ENCODE measurements around the gene HDAC11. TPM values are rescaled to one million over a fixed set of nuclear protein-coding genes. Genes with fewer than 3 reads are reported as not detected.

HDAC11 gene
- total RNA-seq, 1 donor from 2014 or later = 10.2 TPM

DNA sequence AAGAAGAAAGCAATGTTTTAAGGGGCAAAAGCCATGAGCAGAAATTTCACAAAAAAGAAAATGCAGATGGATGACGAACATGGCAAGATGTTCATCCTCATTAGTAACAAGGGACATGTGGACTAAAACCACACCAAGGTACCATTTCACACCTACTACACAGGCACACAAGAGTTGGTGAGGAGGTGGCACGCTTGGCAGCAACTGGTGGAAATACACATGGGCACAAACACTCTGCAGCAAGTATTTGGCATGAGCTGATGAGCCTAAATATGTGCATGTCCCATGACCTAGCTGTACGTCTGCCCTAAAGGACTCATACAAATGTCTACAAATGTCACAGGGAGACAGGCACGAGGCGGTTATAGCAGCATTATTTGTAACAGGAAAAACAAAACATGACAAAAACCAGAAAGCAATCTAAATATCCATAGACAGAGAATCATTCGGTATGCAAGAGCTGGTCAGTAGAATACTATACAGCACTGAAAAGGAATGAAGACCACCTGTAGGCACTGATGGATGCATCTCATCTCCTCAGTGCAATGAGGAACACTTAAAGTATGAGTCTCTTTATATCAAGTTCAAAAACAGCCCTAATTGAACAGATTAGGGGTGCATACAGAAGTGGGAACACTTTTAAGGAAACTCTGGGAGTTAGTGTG lies 57.3 kb downstream of the HDAC11 start:
- no peak for DNase-seq (ENCODE audit: low spot score in 2 of 2)
- FAIRE-seq = no peak

DNA sequence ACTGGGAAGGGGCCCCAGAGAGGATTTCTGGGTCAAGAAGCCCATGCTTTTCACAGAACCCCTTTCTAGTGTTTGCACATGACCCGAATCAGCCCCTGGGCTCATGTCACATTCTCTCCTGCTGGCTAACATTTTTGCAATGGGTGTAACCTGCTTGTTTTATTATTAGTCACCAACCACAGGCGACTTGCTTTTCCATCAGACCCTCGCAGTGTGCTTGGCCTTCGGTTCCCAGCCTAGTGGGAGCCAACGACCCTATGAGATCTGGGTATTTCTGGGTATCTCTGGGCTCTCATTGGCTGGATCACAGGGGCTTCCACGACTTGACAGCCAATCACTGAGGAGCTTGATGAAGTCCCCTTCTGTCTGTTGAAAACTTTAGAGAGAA lies 57.8 kb downstream of the HDAC11 start:
- no peak for FAIRE-seq

GRCh38 chr3:13538520-13539291 lies 58.6 kb downstream of the HDAC11 start:
- no peak for FAIRE-seq
- no peak for DNase-seq (ENCODE audit: low spot score in 2 of 2)

More for the DNA sequence above, 57.8 kb downstream of the HDAC11 start:
- no peak for DNase-seq (ENCODE audit: low spot score in 2 of 2)

DNA sequence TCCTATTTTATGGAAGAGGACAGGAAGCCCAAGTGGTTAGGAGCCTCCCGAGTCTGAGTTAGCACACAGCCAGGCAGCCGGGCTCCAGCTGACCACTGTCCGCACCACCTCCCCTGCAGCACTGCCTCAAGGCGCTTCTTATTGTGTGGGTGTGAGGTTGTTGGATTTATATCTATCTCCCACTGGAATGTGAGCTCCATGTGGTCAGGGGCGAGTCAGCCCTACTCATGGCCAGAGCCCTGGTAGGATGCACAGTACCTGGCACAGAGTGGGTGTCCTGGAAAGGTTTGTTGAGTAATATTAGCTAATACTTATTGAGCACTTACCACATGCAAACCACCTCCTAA lies 59.2 kb downstream of the HDAC11 start:
- no peak for FAIRE-seq
- no peak for DNase-seq (ENCODE audit: low spot score in 2 of 2)

GRCh38 chr3:13539671-13540070 lies 59.6 kb downstream of the HDAC11 start:
- DNase-seq (ENCODE audit: low spot score in 2 of 2) (no peak), FAIRE-seq (no peak)

GRCh38 chr3:13540297-13540995 lies 60.3 kb downstream of the HDAC11 start:
- DNase-seq (ENCODE audit: low spot score in 2 of 2) (no peak), FAIRE-seq (no peak)

DNA sequence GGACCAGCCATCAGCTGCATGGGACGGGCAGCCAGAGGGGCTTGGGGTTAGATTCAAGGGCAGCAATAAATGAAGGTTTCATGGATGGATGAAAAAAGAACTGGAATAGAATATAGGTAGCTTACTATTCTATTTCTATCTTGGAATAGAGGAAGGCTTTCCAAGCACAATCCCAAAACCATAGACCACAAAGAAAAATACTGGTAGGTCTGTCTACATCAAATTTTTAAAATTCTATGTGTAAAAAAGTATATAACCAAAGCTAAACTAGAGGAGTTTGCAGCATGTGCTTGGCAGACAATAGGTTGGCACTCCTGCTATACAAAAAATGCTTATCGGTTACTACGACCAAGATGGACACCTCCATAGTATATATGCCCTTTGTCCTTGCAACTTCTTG lies 61.6 kb downstream of the HDAC11 start:
- FAIRE-seq (no peak), DNase-seq (ENCODE audit: low spot score in 2 of 2) (no peak)

- DNase-seq (ENCODE audit: low spot score in 2 of 2) (no peak), FAIRE-seq (no peak)
These were observed 62.0 kb downstream of the HDAC11 start for GRCh38 chr3:13542142-13542541.

GRCh38 chr3:13543253-13543652 lies 63.1 kb downstream of the HDAC11 start:
- no peak for FAIRE-seq
- DNase-seq (ENCODE audit: low spot score in 2 of 2) = no peak

- FAIRE-seq (no peak), DNase-seq (ENCODE audit: low spot score in 2 of 2) (no peak)
These were observed 64.3 kb downstream of the HDAC11 start for GRCh38 chr3:13544293-13544831.

GRCh38 chr3:13544951-13545651 lies 65.0 kb downstream of the HDAC11 start:
- no peak for FAIRE-seq
- DNase-seq (ENCODE audit: low spot score in 2 of 2) = no peak

- FAIRE-seq = no peak
- no peak for DNase-seq (ENCODE audit: low spot score in 2 of 2)
These were observed 65.9 kb downstream of the HDAC11 start for GRCh38 chr3:13545952-13546454.

DNA sequence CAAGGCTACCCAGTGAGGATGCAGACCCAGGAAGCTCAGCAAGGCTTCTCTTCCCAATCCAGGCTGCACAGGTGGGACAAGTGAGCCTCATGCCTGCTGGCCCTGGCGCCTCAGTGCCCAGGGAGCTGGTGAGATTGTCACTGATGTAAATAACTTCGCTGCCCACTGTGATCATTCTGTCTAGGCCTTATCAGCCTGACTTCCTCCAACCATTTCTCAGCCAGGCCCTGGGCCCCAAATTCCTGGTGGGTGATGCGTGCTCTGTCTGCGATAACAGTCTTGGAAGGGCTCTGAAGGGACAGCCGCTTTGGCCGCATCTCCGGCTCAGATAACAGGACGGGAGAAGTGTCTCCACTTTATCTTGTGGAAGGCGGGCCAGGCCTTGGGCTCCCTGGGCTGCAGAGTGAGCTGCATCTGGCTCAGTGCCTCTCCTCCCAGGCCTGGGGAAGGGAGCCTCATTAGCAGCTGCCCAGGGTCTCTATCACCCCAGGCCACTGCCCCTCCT lies 66.6 kb downstream of the HDAC11 start:
- no peak for FAIRE-seq
- DNase-seq (ENCODE audit: low spot score in 2 of 2) = no peak

DNA sequence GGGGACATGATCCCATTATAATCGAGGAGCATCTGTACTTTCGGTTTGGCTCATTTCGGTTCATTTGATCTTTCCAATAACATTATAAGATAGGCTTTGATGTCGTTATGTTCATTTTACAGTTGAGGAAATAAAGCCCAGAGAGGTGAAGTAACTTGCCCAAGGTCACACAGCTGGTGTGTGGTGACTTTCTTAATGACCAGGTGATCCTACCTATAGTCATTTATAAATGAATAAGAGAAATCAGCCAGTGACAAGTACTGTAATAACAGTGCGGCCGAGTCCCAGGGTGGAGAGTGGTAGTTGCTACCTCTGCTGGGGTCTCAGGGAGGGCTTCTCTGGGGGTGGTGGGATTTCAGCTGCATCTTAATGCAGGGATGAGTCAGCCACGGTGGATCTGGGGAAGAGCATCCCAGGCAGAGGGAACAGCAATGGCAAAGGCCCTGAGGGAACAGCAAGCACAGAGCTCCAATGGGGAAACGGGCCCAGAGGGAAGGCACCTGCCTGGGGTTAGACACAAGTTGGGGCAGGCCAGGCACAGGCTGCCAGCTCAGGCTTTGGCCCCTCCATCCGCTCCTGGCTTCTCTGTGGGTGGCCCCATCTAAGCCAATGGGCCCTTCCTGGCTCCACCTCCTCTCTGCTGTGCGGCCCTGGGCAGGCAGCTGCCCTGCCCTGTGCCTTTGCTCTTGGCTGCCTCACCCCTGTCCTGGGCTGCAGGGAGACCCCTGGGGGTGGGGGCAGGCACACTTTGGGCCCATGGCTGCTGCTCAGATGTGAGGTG lies 67.7 kb downstream of the HDAC11 start:
- FAIRE-seq = no peak
- DNase-seq (ENCODE audit: low spot score in 2 of 2) = no peak

GRCh38 chr3:13548696-13549622 lies 68.9 kb downstream of the HDAC11 start, which contains the start of gene FBLN2:
FBLN2 (plus strand) TSS chr3:13549125; CDS start chr3:13570356, 21,231 bp downstream.
- DNase-seq (ENCODE audit: low spot score in 2 of 2) = peak; percentile 63 to 80
- FAIRE-seq = no peak

GRCh38 chr3:13549623-13550422 lies 69.7 kb downstream of the HDAC11 start:
- DNase-seq (ENCODE audit: low spot score in 2 of 2) (no peak), FAIRE-seq (no peak)

DNA sequence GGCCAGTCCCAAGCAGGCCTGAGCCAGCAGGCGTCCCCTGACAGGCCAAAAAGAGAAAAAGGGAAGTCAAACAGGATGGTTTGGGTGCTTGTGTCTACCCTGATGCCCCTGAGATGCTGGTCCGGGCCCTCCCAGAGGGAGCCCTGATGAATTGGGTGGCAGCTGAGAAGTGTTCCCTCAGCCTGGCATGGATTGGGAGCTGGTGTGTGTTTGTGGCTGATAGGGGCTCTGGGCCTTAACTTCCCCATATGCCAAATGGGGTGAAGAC lies 70.3 kb downstream of the HDAC11 start:
- DNase-seq (ENCODE audit: low spot score in 2 of 2) (no peak), FAIRE-seq (no peak)

All from frontal cortex (tissue), 4 donors.